PC-3 (cell line): ENCODE data around the gene ZNF488. TPM values are rescaled to one million over a fixed set of nuclear protein-coding genes. Genes with fewer than 3 reads are reported as not detected.

Experiments used
- ATAC-seq: fragments of 200-7000 bp; cut with Tn5 transposase; 2 replicates; pipeline ENCODE4 v1.9.1; 2020; ENCODE audit warnings: mild to moderate bottlenecking, moderate library complexity
- BruUV-seq: library from RNA; stranded (reverse); fragments of 400-500 nt; replicated peaks from 2 replicates; lab custom pipeline; 2021; lab: Mats Ljungman, UMichigan
- CTCF ChIA-PET: fragments of 300-600 bp; sonication (Branson Sonifier 250); formaldehyde crosslinking; loops from one replicate; lab custom pipeline; 2022; ENCODE audit warnings: antibody characterized with exemption; lab: Charles Lee
- POLR2A ChIA-PET: fragments of 300-600 bp; sonication (Branson Sonifier 250); formaldehyde crosslinking; loops from one replicate; lab custom pipeline; 2022; ENCODE audit warnings: antibody characterized with exemption; ENCODE audit not compliant: unreplicated experiment; lab: Charles Lee
- DNase-seq: peaks from one replicate; pipeline ENCODE4 v3.0.0-alpha.2; 2015
- H2AFZ ChIP-seq: fragments of 300-600 bp; sonication (generic); 2 replicates; pipeline ENCODE4 v1.6.0; 2016; ENCODE audit warnings: antibody characterized with exemption, low read length
- H3F3A ChIP-seq: fragments of 300-600 bp; sonication (generic); one replicate; pipeline ENCODE4 v1.6.0; 2017; ENCODE audit warnings: antibody characterized with exemption, low read length, control low read depth, mild to moderate bottlenecking; ENCODE audit not compliant: unreplicated experiment
- H3K27ac ChIP-seq: fragments of 300-600 bp; sonication (generic); 2 replicates; pipeline ENCODE4 v1.5.1; 2016; ENCODE audit warnings: mild to moderate bottlenecking, low read length
- H3K27me3 ChIP-seq: fragments of 300-600 bp; sonication (generic); 2 replicates; pipeline ENCODE4 v1.6.1; 2016; ENCODE audit warnings: low read length, mixed read lengths
- H3K36me3 ChIP-seq: fragments of 300-600 bp; sonication (generic); 2 replicates; pipeline ENCODE4 v1.6.1; 2016; ENCODE audit warnings: low read depth, mixed run types, low read length, mixed read lengths
- H3K4me1 ChIP-seq: fragments of 300-600 bp; sonication (generic); 2 replicates; pipeline ENCODE4 v1.5.1; 2016; ENCODE audit warnings: low read length; ENCODE audit not compliant: insufficient read depth
- H3K4me2 ChIP-seq: fragments of 300-600 bp; sonication (generic); 2 replicates; pipeline ENCODE4 v1.6.0; 2016; ENCODE audit warnings: low read length
- H3K4me3 ChIP-seq: fragments of 300-600 bp; sonication (generic); 2 replicates; pipeline ENCODE4 v1.5.1; 2016; ENCODE audit warnings: mild to moderate bottlenecking, low read length, mixed read lengths
- H3K79me2 ChIP-seq: fragments of 300-600 bp; sonication (generic); 2 replicates; pipeline ENCODE4 v1.6.1; 2017; ENCODE audit warnings: low read length, mixed read lengths
- H3K9ac ChIP-seq: fragments of 300-600 bp; sonication (generic); 2 replicates; pipeline ENCODE4 v1.6.0; 2016; ENCODE audit warnings: mild to moderate bottlenecking, low read length
- H3K9me2 ChIP-seq: fragments of 300-600 bp; sonication (generic); replicated peaks from 2 replicates; pipeline ENCODE4 v1.6.1; 2016; ENCODE audit warnings: mixed run types, low read length, mixed read lengths
- H3K9me3 ChIP-seq: fragments of 300-600 bp; sonication (generic); 2 replicates; pipeline ENCODE4 v1.6.1; 2016; ENCODE audit warnings: low read length, mixed read lengths
- H4K20me1 ChIP-seq: fragments of 300-600 bp; sonication (generic); 2 replicates; pipeline ENCODE4 v1.6.1; 2016; ENCODE audit warnings: low read length, mixed read lengths
- CTCF ChIP-seq: fragments of 300-600 bp; sonication (generic); conservative IDR thresholded peaks from 2 replicates; pipeline ENCODE4 v1.5.1; 2017; ENCODE audit warnings: antibody characterized with exemption, low read depth, mild to moderate bottlenecking, low read length
- EZH2 ChIP-seq: fragments of 300-600 bp; sonication (generic); IDR thresholded peaks from one replicate; pipeline ENCODE4 v1.6.1; 2017; ENCODE audit warnings: antibody characterized with exemption, mild to moderate bottlenecking, low read length; ENCODE audit not compliant: unreplicated experiment
- EZH2phosphoT487 ChIP-seq: fragments of 300-600 bp; sonication (generic); IDR thresholded peaks from 2 replicates; pipeline ENCODE4 v1.6.1; 2018; ENCODE audit warnings: mild to moderate bottlenecking, antibody characterized with exemption, low read length, borderline replicate concordance
- intact Hi-C: fragments of 100-400 bp; cut with micrococcal nuclease; formaldehyde crosslinking; loops from 2 replicates; pipeline ENCODE4 v1.9.0; 2023
- total RNA-seq: library from RNA; depleted of rRNA; stranded (reverse); fragments of >200 nt; gene quantifications from 2 replicates; pipeline ENCODE4 v1.2.3, GENCODE V29; 2014

Gene ZNF488
- total RNA-seq, 1 experiment from 2014 or later = 1.7 TPM

- H3K4me1 ChIP-seq = peaks cover 13% of the 10 kb centered on the region
- H3K27me3 ChIP-seq = no peaks in the 10 kb centered on the region
- TF ChIP-seq EZH2phosphoT487 = no peak
- TF ChIP-seq CTCF = no peak
- no peak for TF ChIP-seq EZH2
- no peak overlapping the region for H2AFZ ChIP-seq
- no peak for DNase-seq
- POLR2A ChIA-PET = no interaction called here
- H3K79me2 ChIP-seq = no peaks in the 10 kb centered on the region
- intact Hi-C loops = no loop called here
- H3F3A ChIP-seq = no peaks in the 10 kb centered on the region
- no peak for ATAC-seq
- no peaks in the 10 kb centered on the region for H3K36me3 ChIP-seq
- no peak overlapping the region for H3K4me3 ChIP-seq
- no peak overlapping the region for H3K4me2 ChIP-seq
- H3K9me3 ChIP-seq = no peaks in the 10 kb centered on the region
- no peak overlapping the region for H3K27ac ChIP-seq
- no peak overlapping the region for H3K9ac ChIP-seq
- no TSS peak for BruUV-seq
- CTCF ChIA-PET = no interaction called here
- no peaks in the 10 kb centered on the region for H4K20me1 ChIP-seq
- H3K9me2 ChIP-seq = no peaks in the 10 kb centered on the region
Observed at GRCh38 chr10:47414752-47415519, 30.8 kb upstream of the ZNF488 start.

- Histone ChIP-seq H3K9me3 (no peaks in the 10 kb centered on the region), H2AFZ (no peak overlapping the region), H3K27me3 (no peaks in the 10 kb centered on the region), H4K20me1 (no peaks in the 10 kb centered on the region), H3K27ac (no peak overlapping the region), H3K79me2 (no peaks in the 10 kb centered on the region), H3K4me3 (no peak overlapping the region), H3K4me2 (no peak overlapping the region), H3K36me3 (no peaks in the 10 kb centered on the region), H3F3A (no peaks in the 10 kb centered on the region), H3K4me1 (peaks cover 13% of the 10 kb centered on the region), H3K9ac (no peak overlapping the region), H3K9me2 (no peaks in the 10 kb centered on the region)
- POLR2A ChIA-PET = no interaction called here
- ATAC-seq (no peak), DNase-seq (no peak)
- intact Hi-C loops = no loop called here
- TF ChIP-seq CTCF (no peak), EZH2phosphoT487 (no peak), EZH2 (no peak)
- no TSS peak for BruUV-seq
- CTCF ChIA-PET = no interaction called here
Observed at GRCh38 chr10:47414227-47414592, 30.1 kb upstream of the ZNF488 start.

- Histone ChIP-seq H3K9me3 (no peaks in the 10 kb centered on the region), H3K4me3 (no peak overlapping the region), H3K9ac (no peak overlapping the region), H3K4me2 (no peak overlapping the region), H3K79me2 (no peaks in the 10 kb centered on the region), H4K20me1 (no peaks in the 10 kb centered on the region), H3K27ac (0 out of 2 replicates have a peak overlapping the region, but pooled peaks have one; percentile 4), H2AFZ (no peak overlapping the region), H3K36me3 (no peaks in the 10 kb centered on the region), H3F3A (no peaks in the 10 kb centered on the region), H3K9me2 (no peaks in the 10 kb centered on the region), H3K27me3 (no peaks in the 10 kb centered on the region), H3K4me1 (peaks cover 13% of the 10 kb centered on the region)
- ATAC-seq (no peak), DNase-seq (no peak)
- TF ChIP-seq EZH2phosphoT487 = no peak
- intact Hi-C loops = no loop called here
- BruUV-seq = no TSS peak
- ChIA-PET CTCF (no interaction called here), POLR2A (no interaction called here)
Observed at GRCh38 chr10:47413531-47414226, 29.6 kb upstream of the ZNF488 start.
